Measurements from ENCODE around the gene PLPPR1.
"Not testable (repeated sequence)": the region's sequence is repeated elsewhere in the genome, so short reads cannot be mapped to it uniquely, and the experiment has no call there.

The PLPPR1 gene

GRCh38 chr9:101028346-101029314 lies at the start of gene PLPPR1:
PLPPR1 (plus strand) TSS chr9:101028727.
- no peak for DNase-seq

DNA sequence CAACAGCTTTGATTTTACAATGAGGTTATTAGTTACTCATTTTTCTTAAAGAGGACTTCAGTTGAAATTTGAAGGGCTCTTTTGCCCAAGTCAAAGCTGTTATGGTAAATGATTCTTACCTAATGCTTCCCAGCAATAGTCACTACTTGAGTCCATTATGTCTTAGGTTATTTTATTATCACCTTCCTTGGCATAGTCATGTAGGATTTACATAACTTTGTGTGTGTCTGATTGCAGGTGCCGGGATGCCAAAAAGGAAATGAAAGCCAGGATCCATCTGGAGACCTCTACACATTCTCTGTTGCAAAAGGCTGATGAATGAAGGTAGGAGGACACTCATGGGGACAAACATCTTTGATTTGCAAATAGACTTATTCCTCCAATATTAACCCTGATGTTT lies 38.8 kb upstream of the PLPPR1 start:
- DNase-seq, result no peak

- no peak for DNase-seq
These were observed 37.7 kb upstream of the PLPPR1 start for GRCh38 chr9:100990605-100991381.

- DNase-seq, result no peak
These were observed 35.9 kb upstream of the PLPPR1 start for GRCh38 chr9:100992632-100993031.

GRCh38 chr9:100999906-101000544 lies 28.5 kb upstream of the PLPPR1 start:
- no peak for DNase-seq

DNA sequence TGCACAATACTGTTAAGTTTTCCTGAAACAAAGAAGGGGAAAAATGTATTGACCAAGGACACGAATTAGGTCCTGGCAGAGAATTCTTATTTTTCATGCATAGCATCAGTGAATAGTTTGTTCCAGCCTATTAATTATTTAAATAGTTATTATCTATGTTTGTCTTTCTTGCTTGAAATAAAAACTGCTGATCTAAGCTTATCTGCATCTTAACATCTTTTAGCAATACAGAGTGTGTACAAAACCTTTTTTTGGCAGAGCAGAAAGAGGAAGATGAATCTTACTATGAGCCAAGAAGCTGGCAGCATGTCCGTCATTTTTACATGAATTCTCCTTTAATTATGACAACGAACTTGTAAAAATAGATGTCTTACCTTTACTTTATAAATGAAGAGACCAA lies 23.3 kb upstream of the PLPPR1 start:
- DNase-seq, result no peak

- no peak for DNase-seq
These were observed 14.0 kb upstream of the PLPPR1 start for GRCh38 chr9:101014566-101014965.

DNA sequence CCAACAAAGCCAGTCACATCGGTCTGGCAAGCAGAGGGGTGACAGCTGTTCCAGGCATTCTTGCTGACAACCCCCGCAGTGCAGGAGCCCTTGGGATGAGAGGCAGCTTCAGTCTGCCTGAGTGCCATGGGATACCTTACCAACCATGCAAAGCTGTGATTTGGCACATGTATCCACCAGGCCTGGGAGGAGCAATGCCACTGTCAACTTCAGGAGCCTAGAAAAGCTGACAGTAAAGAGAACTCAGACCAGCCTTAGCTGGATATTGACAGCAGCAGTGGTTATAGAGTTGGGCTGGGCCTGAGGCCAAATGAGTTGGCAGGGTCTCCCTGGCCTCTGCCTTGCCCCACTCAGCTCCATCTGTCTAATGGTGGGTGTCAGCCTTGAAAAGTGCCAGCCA lies 10.1 kb upstream of the PLPPR1 start:
- no peak for DNase-seq

GRCh38 chr9:101022704-101023103 lies 5.8 kb upstream of the PLPPR1 start:
- no peak for DNase-seq

GRCh38 chr9:101025940-101026339 lies 2.6 kb upstream of the PLPPR1 start:
- DNase-seq, result no peak

- no peak for DNase-seq
These were observed 1.7 kb upstream of the PLPPR1 start for GRCh38 chr9:101026824-101027223.

- DNase-seq, result no peak
These were observed 1.3 kb upstream of the PLPPR1 start for GRCh38 chr9:101027236-101027635.

DNA sequence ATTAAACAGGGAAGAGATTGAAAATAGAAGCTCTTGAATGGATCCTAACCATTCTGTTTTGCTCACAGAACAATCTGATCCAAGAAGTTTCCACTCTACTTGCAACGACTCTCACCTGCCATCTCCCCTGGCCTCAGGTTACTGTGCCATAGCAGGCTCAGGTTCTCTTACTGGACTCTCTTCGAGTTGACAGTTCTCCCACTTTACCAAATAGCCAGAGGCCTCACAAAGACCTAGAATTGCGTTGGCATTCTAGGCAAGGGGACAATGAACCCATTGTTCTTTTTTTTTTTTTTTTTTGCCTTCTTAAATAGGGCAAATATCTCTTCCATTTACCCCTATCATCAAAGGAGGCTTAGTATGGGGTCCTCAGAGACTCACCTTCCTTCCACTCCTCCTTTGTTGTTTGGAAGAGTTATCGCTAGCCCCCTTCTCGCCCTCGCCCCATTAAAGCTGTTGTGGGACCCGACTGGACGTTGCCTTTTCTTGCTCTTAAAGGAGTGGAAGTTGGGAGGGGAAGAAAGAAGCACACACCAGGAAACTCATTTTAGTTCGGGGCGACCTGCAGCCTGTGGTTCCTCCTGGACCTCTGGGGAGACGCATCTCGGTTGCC lies 688 bp upstream of the PLPPR1 start:
- no peak for DNase-seq

- no peak for DNase-seq
These were observed 973 bp downstream of the PLPPR1 start for GRCh38 chr9:101029315-101030085.

DNA sequence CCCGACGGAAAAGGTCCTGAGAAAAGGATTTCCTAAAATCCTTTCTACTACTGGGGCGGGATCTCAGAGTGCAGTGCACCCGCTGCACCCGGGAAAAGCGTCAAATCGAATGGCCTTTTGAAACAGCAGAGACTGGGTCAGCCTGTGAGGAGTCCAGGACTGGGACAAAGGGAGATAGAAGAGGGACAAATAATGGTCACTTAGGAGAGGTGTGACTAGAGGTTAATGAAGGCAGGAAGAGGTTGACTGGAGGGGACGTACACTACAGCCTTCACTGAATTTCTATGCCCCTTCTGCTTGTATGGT lies 1.5 kb downstream of the PLPPR1 start:
- no peak for DNase-seq

DNA sequence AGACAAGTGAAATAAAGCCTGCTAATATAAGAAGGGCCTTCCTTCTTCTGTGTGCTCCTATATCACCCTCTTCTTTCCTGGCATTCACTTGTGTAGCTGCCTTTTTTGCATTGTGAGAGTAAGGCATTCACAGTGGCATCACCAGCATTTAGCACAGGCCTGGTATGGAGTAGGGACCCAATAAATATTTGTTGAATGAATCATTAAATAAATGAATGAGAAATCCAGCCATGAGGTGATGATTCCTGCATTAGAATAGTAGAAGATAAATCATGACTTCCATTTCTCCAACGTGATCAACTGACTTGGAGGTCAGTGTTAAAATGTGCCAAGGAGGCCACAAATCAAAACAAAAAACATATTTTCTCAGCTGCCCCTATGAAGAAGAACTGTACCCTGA lies 3.9 kb downstream of the PLPPR1 start:
- DNase-seq, result no peak

DNA sequence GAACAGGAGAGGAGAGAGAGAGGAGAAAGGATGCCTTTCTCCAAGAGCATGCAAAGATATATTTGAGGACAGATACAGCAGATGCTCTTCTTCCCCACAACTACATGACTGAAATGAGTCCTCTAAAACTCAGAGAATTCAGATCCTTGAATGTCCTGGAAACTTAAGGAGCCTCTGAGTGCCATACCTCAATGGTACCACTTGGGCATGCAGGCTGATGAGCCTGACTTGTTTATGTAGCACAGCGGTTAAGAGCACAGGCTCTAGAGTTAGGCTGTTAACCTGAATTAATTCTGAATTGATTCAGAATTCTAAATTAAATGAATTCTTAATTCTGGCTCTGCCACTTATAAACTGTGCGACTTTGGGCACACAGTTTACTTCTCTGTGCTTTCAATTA lies 5.7 kb downstream of the PLPPR1 start:
- no peak for DNase-seq

DNA sequence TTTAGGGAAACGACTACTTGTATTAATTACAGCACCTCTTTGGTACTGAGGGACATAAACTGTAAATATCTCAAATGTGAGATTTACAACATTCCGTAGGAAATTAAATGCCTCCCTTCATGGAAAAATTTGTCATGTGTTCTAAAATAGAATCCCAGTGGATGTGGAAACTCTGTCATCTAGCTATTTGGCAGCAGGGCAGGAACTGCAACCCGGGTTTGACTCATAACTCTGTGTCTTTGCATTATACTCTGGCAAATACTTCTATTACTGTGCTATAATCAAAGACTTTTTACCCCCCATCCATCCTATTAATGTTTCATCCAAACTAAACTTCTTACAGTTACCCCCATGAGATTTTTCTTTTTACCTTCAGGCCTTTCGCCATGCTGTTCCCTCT lies 6.6 kb downstream of the PLPPR1 start:
- no peak for DNase-seq

GRCh38 chr9:101037430-101037829 lies 8.9 kb downstream of the PLPPR1 start:
- no peak for DNase-seq

- no peak for DNase-seq
These were observed 10.0 kb downstream of the PLPPR1 start for GRCh38 chr9:101038488-101038887.

DNA sequence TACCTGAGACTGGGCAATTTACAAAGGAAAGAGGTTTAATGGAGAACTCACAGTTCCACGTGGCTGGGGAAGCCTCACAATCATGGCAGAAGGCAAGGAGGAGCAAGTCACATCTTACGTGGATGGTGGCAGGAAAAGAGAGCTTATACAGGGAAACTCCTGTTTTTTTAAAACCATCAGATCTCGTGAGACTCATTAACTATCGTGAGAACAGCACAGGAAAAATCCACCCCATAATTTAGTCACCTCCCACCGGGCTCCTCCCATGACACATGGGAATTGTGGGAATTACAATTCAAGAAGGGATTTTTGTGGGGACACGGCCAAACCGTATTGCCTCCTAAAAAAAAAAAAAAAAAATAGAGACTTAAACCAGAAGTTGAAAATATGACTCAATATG lies 11.1 kb downstream of the PLPPR1 start:
- not testable (repeated sequence) for DNase-seq

DNA sequence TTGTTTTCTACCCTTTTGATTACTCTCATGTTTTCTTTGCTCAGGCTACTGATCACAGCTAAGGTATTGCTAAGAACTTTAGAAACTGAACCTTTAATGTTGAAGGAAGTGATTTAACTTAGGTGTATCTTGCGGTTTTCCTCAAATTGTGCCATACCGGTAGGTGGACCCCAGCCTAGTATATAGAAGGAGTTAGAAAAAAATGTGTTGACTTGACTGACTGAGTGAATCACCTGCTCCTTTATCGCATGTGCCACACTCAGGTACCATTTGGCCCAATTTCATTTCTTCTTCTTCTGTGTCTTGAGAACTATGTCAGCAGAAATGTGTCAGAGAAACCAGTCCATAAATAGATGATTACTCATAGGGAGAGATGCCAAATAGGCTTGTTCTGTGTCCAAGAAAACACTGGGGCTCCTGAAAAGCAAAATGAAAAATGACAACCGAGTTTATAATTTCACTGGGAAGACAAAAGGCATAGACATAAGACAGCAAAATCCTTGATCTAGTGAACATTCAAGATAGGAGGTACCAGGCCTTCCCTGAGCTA lies 19.4 kb downstream of the PLPPR1 start:
- no peak for DNase-seq

Data from CD4-positive, alpha-beta T cell treated with Interleukin-1 beta for 1 hour (primary cell).